Fibroblast of lung (primary cell): ENCODE measurements around the gene SNX8. TPM values are rescaled to one million over a fixed set of nuclear protein-coding genes. Genes with fewer than 3 reads are reported as not detected.

ENCODE experiments used
- DNase-seq, 2 donors: peaks; one replicate each; pipeline versions ENCODE4 v3.0.0 to v3.0.0-alpha.2; 2010; ENCODE audit warnings: low read depth in 2 of 2
- H2AFZ ChIP-seq: 2 replicates; pipeline ENCODE4 v1.5.1; 2012; ENCODE audit warnings: low read length, control low read depth, inconsistent platforms
- H3K27ac ChIP-seq: 2 replicates; pipeline ENCODE4 v1.5.1; 2011; ENCODE audit warnings: low read length, control low read depth; ENCODE audit not compliant: insufficient read depth
- H3K27me3 ChIP-seq: 2 replicates; pipeline ENCODE4 v1.5.1; 2011; ENCODE audit warnings: mild to moderate bottlenecking, low read length; ENCODE audit not compliant: control insufficient read depth, insufficient read depth
- H3K36me3 ChIP-seq: 2 replicates; pipeline ENCODE4 v1.5.1; 2011; ENCODE audit warnings: low read length; ENCODE audit not compliant: control insufficient read depth, insufficient read depth
- H3K4me1 ChIP-seq: 2 replicates; pipeline ENCODE4 v1.5.1; 2011; ENCODE audit warnings: low read length; ENCODE audit not compliant: control insufficient read depth, insufficient read depth; ENCODE audit errors: extremely low read depth
- H3K4me2 ChIP-seq: 2 replicates; pipeline ENCODE4 v1.5.1; 2011; ENCODE audit warnings: low read length, control low read depth; ENCODE audit not compliant: insufficient read depth; ENCODE audit errors: extremely low read depth
- H3K4me3 ChIP-seq, 4 experiments: fragments of 200-600 bp in 1 of 4; sonication (generic) in 1 of 4; replicated peaks in 1 of 4; 2 replicates each; pipeline ENCODE4 v1.5.1; 2011 to 2016; ENCODE audit warnings: low read length in 4 of 4, low read depth in 3 of 4, mild to moderate bottlenecking in 3 of 4, control low read depth in 2 of 4, inconsistent platforms in 1 of 4, mixed read lengths in 1 of 4; ENCODE audit not compliant: insufficient read depth in 1 of 4; ENCODE audit errors: control extremely low read depth in 1 of 4
- H3K79me2 ChIP-seq: 2 replicates; pipeline ENCODE4 v1.5.1; 2012; ENCODE audit warnings: mild to moderate bottlenecking, low read length, inconsistent platforms; ENCODE audit not compliant: control insufficient read depth, insufficient read depth
- H3K9ac ChIP-seq: 2 replicates; pipeline ENCODE4 v1.5.1; 2011; ENCODE audit warnings: mild to moderate bottlenecking, low read length, control low read depth; ENCODE audit not compliant: insufficient read depth
- H3K9me3 ChIP-seq: 2 replicates; pipeline ENCODE4 v1.5.1; 2012; ENCODE audit warnings: low read depth, low read length; ENCODE audit not compliant: control insufficient read depth, insufficient read depth
- H4K20me1 ChIP-seq: 2 replicates; pipeline ENCODE4 v1.5.1; 2011; ENCODE audit warnings: low read length; ENCODE audit not compliant: control insufficient read depth, insufficient read depth; ENCODE audit errors: extremely low read depth
- CTCF ChIP-seq, 2 donors: IDR thresholded peaks in 1 of 2; conservative IDR thresholded peaks in 1 of 2; 1 replicate in 1 of 2; 2 replicates in 1 of 2; pipeline ENCODE4 v1.5.1; 2011 to 2012; ENCODE audit warnings: low read length in 2 of 2, control low read depth in 1 of 2, inconsistent platforms in 1 of 2, low read depth in 1 of 2, mild to moderate bottlenecking in 1 of 2
- EZH2 ChIP-seq: IDR thresholded peaks from 2 replicates; pipeline ENCODE4 v1.5.1; 2012; ENCODE audit warnings: low read length, control low read depth, mild to moderate bottlenecking; ENCODE audit errors: missing control alignments
- polyA plus RNA-seq, 2 donors: library from polyadenylated mRNA; depleted of rRNA in 1 of 2; stranded (reverse) in 1 of 2; unstranded in 1 of 2; fragments of >200 nt; gene quantifications; 2 replicates each; pipeline ENCODE4 v1.2.1, GENCODE V29; 2011 to 2012; ENCODE audit warnings: missing spikeins in 1 of 2
- total RNA-seq: library from RNA; depleted of rRNA; stranded (reverse); fragments of >200 nt; gene quantifications from 2 replicates; pipeline ENCODE4 v1.2.1, GENCODE V29; 2014

The SNX8 gene
- total and polyA plus RNA-seq, 2 donors (not counting 1 experiment from before 2014, with no cell fraction given), result 13.2 to 27.4 TPM

GRCh38 chr7:2222516-2222915 lies 91.7 kb downstream of the SNX8 start:
- Histone ChIP-seq H3K79me2 (no peaks in the 10 kb centered on the region), H3K4me3 (no peak overlapping the region), H3K9me3 (no peaks in the 10 kb centered on the region), H3K4me2 (no peak overlapping the region), H2AFZ (no peak overlapping the region), H3K9ac (no peak overlapping the region), H3K27me3 (no peaks in the 10 kb centered on the region), H3K4me1 (no peaks in the 10 kb centered on the region), H3K36me3 (peaks cover 11% of the 10 kb centered on the region), H3K27ac (no peak overlapping the region), H4K20me1 (no peaks in the 10 kb centered on the region)
- DNase-seq, result no peak
- TF ChIP-seq EZH2 (no peak), CTCF (conservative IDR thresholded peaks at IDR 0.05 in 1 of 2, IDR thresholded peaks at IDR 0.05 in 1 of 2; ENCODE audit: low read depth in 1 of 2, low read length in 2 of 2) (no peak)

GRCh38 chr7:2220954-2221353 lies 93.3 kb downstream of the SNX8 start:
- no peak overlapping the region for H3K27ac ChIP-seq
- DNase-seq, result no peak
- H3K9ac ChIP-seq, result no peak overlapping the region
- H3K79me2 ChIP-seq, result no peaks in the 10 kb centered on the region
- H3K4me2 ChIP-seq, result no peak overlapping the region
- peaks cover 8% of the 10 kb centered on the region for H3K36me3 ChIP-seq
- H2AFZ ChIP-seq, result no peak overlapping the region
- no peaks in the 10 kb centered on the region for H3K9me3 ChIP-seq
- no peaks in the 10 kb centered on the region for H3K27me3 ChIP-seq
- H3K4me1 ChIP-seq, result no peaks in the 10 kb centered on the region
- no peak overlapping the region for H3K4me3 ChIP-seq
- TF ChIP-seq CTCF (conservative IDR thresholded peaks at IDR 0.05 in 1 of 2, IDR thresholded peaks at IDR 0.05 in 1 of 2; ENCODE audit: low read depth in 1 of 2, low read length in 2 of 2) (no peak), EZH2 (no peak)
- H4K20me1 ChIP-seq, result no peaks in the 10 kb centered on the region

- H3K27ac ChIP-seq, result no peak overlapping the region
- H4K20me1 ChIP-seq, result no peaks in the 10 kb centered on the region
- no peaks in the 10 kb centered on the region for H3K79me2 ChIP-seq
- H2AFZ ChIP-seq, result no peak overlapping the region
- H3K4me1 ChIP-seq, result no peaks in the 10 kb centered on the region
- peaks cover 6% of the 10 kb centered on the region for H3K36me3 ChIP-seq
- H3K27me3 ChIP-seq, result no peaks in the 10 kb centered on the region
- H3K9me3 ChIP-seq, result no peaks in the 10 kb centered on the region
- no peak overlapping the region for H3K9ac ChIP-seq
- TF ChIP-seq CTCF (conservative IDR thresholded peaks at IDR 0.05 in 1 of 2, IDR thresholded peaks at IDR 0.05 in 1 of 2; ENCODE audit: low read depth in 1 of 2, low read length in 2 of 2), result no peak
- TF ChIP-seq EZH2, result no peak
- DNase-seq, result no peak
- H3K4me2 ChIP-seq, result no peak overlapping the region
- no peak overlapping the region for H3K4me3 ChIP-seq
Measured at GRCh38 chr7:2220506-2220905, 93.7 kb downstream of the SNX8 start.
